ENCODE results near the gene ZC3H18. TPM values are rescaled to one million over a fixed set of nuclear protein-coding genes. Genes with fewer than 3 reads are reported as not detected.

ZC3H18 gene
- total and polyA plus RNA-seq, 2 donors from 2014 or later: 11.4 to 38.2 TPM

- FAIRE-seq (no peak), DNase-seq (peak in 1 of 5 donors; percentile 77)
- Histone ChIP-seq H3K4me3 (ENCODE audit: low read length in 3 of 3) (no peak overlapping the region), H3K27ac (ENCODE audit: low read depth in 2 of 2, low read length in 2 of 2) (no peak overlapping the region), H3K36me3 (ENCODE audit: control insufficient read depth in 2 of 3, insufficient read depth in 3 of 3, low read length in 3 of 3) (no peaks in the 10 kb centered on the region), H3K9ac (ENCODE audit: low read length in 3 of 3) (no peak overlapping the region), H3K27me3 (ENCODE audit: control insufficient read depth, insufficient read depth, low read length) (peaks cover 9% of the 10 kb centered on the region), H3K4me1 (ENCODE audit: control insufficient read depth in 2 of 3, insufficient read depth in 2 of 3, low read depth in 1 of 3, low read length in 3 of 3) (peaks cover 0 to 2% (median 0%) of the 10 kb centered on the region in 3 donors), H3K9me3 (ENCODE audit: control insufficient read depth in 2 of 3, insufficient read depth in 1 of 3, low read length in 3 of 3) (no peaks in the 10 kb centered on the region)
- intact Hi-C loops (cut with DNase I): no loop called here
- peak; percentile 19 for TF ChIP-seq CTCF (IDR thresholded peaks at IDR 0.05; ENCODE audit: borderline replicate concordance, extremely low read depth, insufficient read depth)
Observed at GRCh38 chr16:88681084-88681680, 111.0 kb downstream of the ZC3H18 start.

Other genes starting within 250 kb of the ZC3H18 start
- gene ZNF469, start 187.4 kb upstream of the ZC3H18 start, total RNA-seq: 1.6 TPM
- gene ZNF469, start 187.4 kb upstream of the ZC3H18 start, polyA plus RNA-seq (ENCODE audit: insufficient read depth, low read depth, low replicate concordance): 0.09 TPM
- gene ZFPM1, start 117.1 kb upstream of the ZC3H18 start, total RNA-seq: 9.2 TPM
- 1.9 TPM for gene ZFPM1, start 117.1 kb upstream of the ZC3H18 start, polyA plus RNA-seq (ENCODE audit: insufficient read depth, low read depth, low replicate concordance)
- gene IL17C, start 68.2 kb downstream of the ZC3H18 start, total RNA-seq: not detected
- not detected for gene IL17C, start 68.2 kb downstream of the ZC3H18 start, polyA plus RNA-seq (ENCODE audit: insufficient read depth, low read depth, low replicate concordance)
- 395 TPM for gene CYBA, start 80.7 kb downstream of the ZC3H18 start, total RNA-seq
- 263 TPM for gene CYBA, start 80.7 kb downstream of the ZC3H18 start, polyA plus RNA-seq (ENCODE audit: insufficient read depth, low read depth, low replicate concordance)
- 35.4 TPM for gene MVD, start 92.7 kb downstream of the ZC3H18 start, total RNA-seq
- gene MVD, start 92.7 kb downstream of the ZC3H18 start, polyA plus RNA-seq (ENCODE audit: insufficient read depth, low read depth, low replicate concordance): 48.9 TPM
- gene SNAI3, start 116.1 kb downstream of the ZC3H18 start, total RNA-seq: 2.3 TPM
- gene SNAI3, start 116.1 kb downstream of the ZC3H18 start, polyA plus RNA-seq (ENCODE audit: insufficient read depth, low read depth, low replicate concordance): 0.75 TPM
- 31.4 TPM for gene RNF166, start 136.0 kb downstream of the ZC3H18 start, total RNA-seq
- 16.3 TPM for gene RNF166, start 136.0 kb downstream of the ZC3H18 start, polyA plus RNA-seq (ENCODE audit: insufficient read depth, low read depth, low replicate concordance)
- 18.8 TPM for gene CTU2, start 136.1 kb downstream of the ZC3H18 start, total RNA-seq
- 11.1 TPM for gene CTU2, start 136.1 kb downstream of the ZC3H18 start, polyA plus RNA-seq (ENCODE audit: insufficient read depth, low read depth, low replicate concordance)
- gene PIEZO1, start 214.8 kb downstream of the ZC3H18 start, total RNA-seq: 124 TPM
- 103 TPM for gene PIEZO1, start 214.8 kb downstream of the ZC3H18 start, polyA plus RNA-seq (ENCODE audit: insufficient read depth, low read depth, low replicate concordance)
- 1.5 TPM for gene CDT1, start 233.4 kb downstream of the ZC3H18 start, total RNA-seq
- gene CDT1, start 233.4 kb downstream of the ZC3H18 start, polyA plus RNA-seq (ENCODE audit: insufficient read depth, low read depth, low replicate concordance): 0.56 TPM
- gene APRT, start 241.5 kb downstream of the ZC3H18 start, total RNA-seq: 105 TPM
- gene APRT, start 241.5 kb downstream of the ZC3H18 start, polyA plus RNA-seq (ENCODE audit: insufficient read depth, low read depth, low replicate concordance): 204 TPM

Measured in kidney (tissue), 14 donors.